ENCODE measurements around the gene HOXA6.

The HOXA6 gene

GRCh38 chr7:27165089-27165995 is 17.8 kb upstream of the HOXA6 start, which contains the start of gene HOXA9:
HOXA9 (minus strand) TSS chr7:27165537; CDS start chr7:27165457, 80 bp downstream.
- DNase-seq, result no peak
- H3K27ac Mint-ChIP-seq, result peak within 1 kb of the TSS in 1 of 2 donors; percentile 82
- peaks cover 49% of the 10 kb centered on the region for H3K36me3 Mint-ChIP-seq (ENCODE audit: insufficient read depth)

GRCh38 chr7:27164367-27165088 is 17.0 kb upstream of the HOXA6 start:
- ATAC-seq (replicated peaks), result no peak
- peak overlapping the region; percentile 54 to 63 for H3K4me3 Mint-ChIP-seq
- H3K27me3 Mint-ChIP-seq, result peaks cover 65 to 95% of the 10 kb centered on the region in 2 donors
- no peaks in the 10 kb centered on the region for H3K9me3 Mint-ChIP-seq
- H3K4me1 Mint-ChIP-seq (ENCODE audit: low read depth in 2 of 2), result peaks cover 19 to 26% of the 10 kb centered on the region in 2 donors
- DNase-seq, result no peak
- peak overlapping the region in 1 of 2 donors; percentile 68 for H3K27ac Mint-ChIP-seq
- H3K36me3 Mint-ChIP-seq (ENCODE audit: insufficient read depth), result peaks cover 50% of the 10 kb centered on the region

More at GRCh38 chr7:27165089-27165995, 17.8 kb upstream of the HOXA6 start, which contains the start of gene HOXA9:
- H3K9me3 Mint-ChIP-seq, result no peaks in the 10 kb centered on the region
- H3K4me1 Mint-ChIP-seq (ENCODE audit: low read depth in 2 of 2), result peaks cover 18 to 26% of the 10 kb centered on the region in 2 donors
- H3K4me3 Mint-ChIP-seq, result peak within 1 kb of the TSS; percentile 58 to 74
- H3K27me3 Mint-ChIP-seq, result peaks cover 67 to 96% of the 10 kb centered on the region in 2 donors
- ATAC-seq (replicated peaks), result peak; percentile 16

- no peaks in the 10 kb centered on the region for H3K9me3 Mint-ChIP-seq
- H3K4me3 Mint-ChIP-seq, result peak overlapping the region in 1 of 2 donors; percentile 63
- ATAC-seq (replicated peaks) (no peak), DNase-seq (no peak)
- H3K36me3 Mint-ChIP-seq (ENCODE audit: insufficient read depth), result peaks cover 48% of the 10 kb centered on the region
- peaks cover 66 to 95% of the 10 kb centered on the region in 2 donors for H3K27me3 Mint-ChIP-seq
- H3K27ac Mint-ChIP-seq, result peak overlapping the region in 1 of 2 donors; percentile 68
- peaks cover 19 to 25% of the 10 kb centered on the region in 2 donors for H3K4me1 Mint-ChIP-seq (ENCODE audit: low read depth in 2 of 2)
These were observed 16.4 kb upstream of the HOXA6 start for GRCh38 chr7:27164045-27164366.

- no peaks in the 10 kb centered on the region for H3K9me3 Mint-ChIP-seq
- ATAC-seq (replicated peaks), result no peak
- peaks cover 45% of the 10 kb centered on the region for H3K36me3 Mint-ChIP-seq (ENCODE audit: insufficient read depth)
- no peak for DNase-seq
- peaks cover 66 to 95% of the 10 kb centered on the region in 2 donors for H3K27me3 Mint-ChIP-seq
- H3K4me1 Mint-ChIP-seq (ENCODE audit: low read depth in 2 of 2), result peaks cover 15 to 20% of the 10 kb centered on the region in 2 donors
- no peak overlapping the region for H3K27ac Mint-ChIP-seq
- H3K4me3 Mint-ChIP-seq, result no peak overlapping the region
These were observed 15.9 kb upstream of the HOXA6 start for GRCh38 chr7:27163288-27164044.

GRCh38 chr7:27162561-27163287 is 15.2 kb upstream of the HOXA6 start:
- no peaks in the 10 kb centered on the region for H3K9me3 Mint-ChIP-seq
- DNase-seq, result no peak
- no peak overlapping the region for H3K4me3 Mint-ChIP-seq
- H3K36me3 Mint-ChIP-seq (ENCODE audit: insufficient read depth), result peaks cover 47% of the 10 kb centered on the region
- peaks cover 66 to 95% of the 10 kb centered on the region in 2 donors for H3K27me3 Mint-ChIP-seq
- no peak for ATAC-seq (replicated peaks)
- H3K4me1 Mint-ChIP-seq (ENCODE audit: low read depth in 2 of 2), result peaks cover 21 to 24% of the 10 kb centered on the region in 2 donors
- no peak overlapping the region for H3K27ac Mint-ChIP-seq

- H3K27me3 Mint-ChIP-seq, result peaks cover 66 to 95% of the 10 kb centered on the region in 2 donors
- peaks cover 18 to 24% of the 10 kb centered on the region in 2 donors for H3K4me1 Mint-ChIP-seq (ENCODE audit: low read depth in 2 of 2)
- no peaks in the 10 kb centered on the region for H3K9me3 Mint-ChIP-seq
- peaks cover 43% of the 10 kb centered on the region for H3K36me3 Mint-ChIP-seq (ENCODE audit: insufficient read depth)
- ATAC-seq (replicated peaks) (no peak), DNase-seq (no peak)
- H3K4me3 Mint-ChIP-seq, result peak overlapping the region in 1 of 2 donors; percentile 23
- H3K27ac Mint-ChIP-seq, result no peak overlapping the region
These were observed 14.4 kb upstream of the HOXA6 start for GRCh38 chr7:27161721-27162560.

GRCh38 chr7:27161214-27161720 is 13.7 kb upstream of the HOXA6 start:
- Mint-ChIP-seq H3K4me3 (peak overlapping the region; percentile 53 to 84), H3K4me1 (ENCODE audit: low read depth in 2 of 2) (peaks cover 17 to 23% of the 10 kb centered on the region in 2 donors), H3K36me3 (ENCODE audit: insufficient read depth) (peaks cover 41% of the 10 kb centered on the region), H3K27me3 (peaks cover 62 to 95% of the 10 kb centered on the region in 2 donors), H3K27ac (peak overlapping the region in 1 of 2 donors; percentile 52), H3K9me3 (no peaks in the 10 kb centered on the region)
- DNase-seq, result no peak
- no peak for ATAC-seq (replicated peaks)

- DNase-seq (peak; percentile 83 to 85 (median 83)), ATAC-seq (replicated peaks) (peak; percentile 83)
- peak overlapping the region; percentile 53 to 84 for H3K4me3 Mint-ChIP-seq
- peak overlapping the region in 1 of 2 donors; percentile 52 for H3K27ac Mint-ChIP-seq
- peaks cover 38% of the 10 kb centered on the region for H3K36me3 Mint-ChIP-seq (ENCODE audit: insufficient read depth)
- no peaks in the 10 kb centered on the region for H3K9me3 Mint-ChIP-seq
- peaks cover 65 to 95% of the 10 kb centered on the region in 2 donors for H3K27me3 Mint-ChIP-seq
- peaks cover 16 to 24% of the 10 kb centered on the region in 2 donors for H3K4me1 Mint-ChIP-seq (ENCODE audit: low read depth in 2 of 2)
These were observed 13.1 kb upstream of the HOXA6 start for GRCh38 chr7:27160546-27161213.

- no peak for ATAC-seq (replicated peaks)
- no peak overlapping the region for H3K27ac Mint-ChIP-seq
These were observed 12.6 kb upstream of the HOXA6 start for GRCh38 chr7:27160145-27160545.

GRCh38 chr7:27159266-27160144 is 11.9 kb upstream of the HOXA6 start:
- Mint-ChIP-seq H3K27ac (no peak overlapping the region), H3K27me3 (peaks cover 71 to 95% of the 10 kb centered on the region in 2 donors), H3K4me1 (ENCODE audit: low read depth in 2 of 2) (peaks cover 25 to 29% of the 10 kb centered on the region in 2 donors), H3K4me3 (peak overlapping the region; percentile 53 to 84), H3K36me3 (ENCODE audit: insufficient read depth) (peaks cover 35% of the 10 kb centered on the region), H3K9me3 (no peaks in the 10 kb centered on the region)
- DNase-seq (no peak), ATAC-seq (replicated peaks) (no peak)

More at GRCh38 chr7:27160145-27160545, 12.6 kb upstream of the HOXA6 start:
- no peak for DNase-seq
- peaks cover 39% of the 10 kb centered on the region for H3K36me3 Mint-ChIP-seq (ENCODE audit: insufficient read depth)
- H3K4me3 Mint-ChIP-seq, result peak overlapping the region; percentile 53 to 84
- no peaks in the 10 kb centered on the region for H3K9me3 Mint-ChIP-seq
- H3K4me1 Mint-ChIP-seq (ENCODE audit: low read depth in 2 of 2), result peaks cover 18 to 27% of the 10 kb centered on the region in 2 donors
- H3K27me3 Mint-ChIP-seq, result peaks cover 68 to 95% of the 10 kb centered on the region in 2 donors

Measured in effector memory CD8-positive, alpha-beta T cell (primary cell).